Endodermal cell (in vitro differentiated cells): ENCODE measurements around the gene GRIK5. TPM values are rescaled to one million over a fixed set of nuclear protein-coding genes. Genes with fewer than 3 reads are reported as not detected.

Experiments used
- DNase-seq: peaks from one replicate; pipeline ENCODE4 v3.0.0-alpha.2; 2017
- H3K27ac ChIP-seq: 2 replicates; pipeline ENCODE4 v1.5.1; 2013; ENCODE audit warnings: mild to moderate bottlenecking, low read depth, low read length, moderate library complexity
- H3K27me3 ChIP-seq: 2 replicates; pipeline ENCODE4 v1.6.1; 2013; ENCODE audit warnings: mild to moderate bottlenecking, low read length, moderate library complexity; ENCODE audit not compliant: insufficient read depth, control insufficient read depth, poor library complexity, severe bottlenecking
- H3K36me3 ChIP-seq: 2 replicates; pipeline ENCODE4 v1.7.0; 2013; ENCODE audit warnings: mild to moderate bottlenecking, low read length, moderate library complexity; ENCODE audit not compliant: control insufficient read depth, insufficient read depth
- H3K4me1 ChIP-seq: one replicate; pipeline ENCODE4 v1.7.0; 2013; ENCODE audit warnings: low read length; ENCODE audit not compliant: control insufficient read depth, insufficient read depth
- H3K4me3 ChIP-seq: 2 replicates; pipeline ENCODE4 v1.5.1; 2013; ENCODE audit warnings: mild to moderate bottlenecking, low read length, moderate library complexity
- H3K9ac ChIP-seq: 2 replicates; pipeline ENCODE4 v1.6.1; 2013; ENCODE audit warnings: mild to moderate bottlenecking, low read length, moderate library complexity; ENCODE audit not compliant: poor library complexity, severe bottlenecking; ENCODE audit errors: extremely low read depth
- H3K9me3 ChIP-seq: 2 replicates; pipeline ENCODE4 v1.6.1; 2013; ENCODE audit warnings: mild to moderate bottlenecking, low read length, moderate library complexity; ENCODE audit not compliant: control insufficient read depth
- H3K27ac Mint-ChIP-seq: 2 replicates; pipeline ENCODE4 v1.8.0; 2020; ENCODE audit warnings: mixed read lengths
- H3K27me3 Mint-ChIP-seq: 2 replicates; pipeline ENCODE4 v1.8.0; 2021; ENCODE audit warnings: mild to moderate bottlenecking, mixed read lengths; ENCODE audit not compliant: insufficient read depth
- H3K36me3 Mint-ChIP-seq: 2 replicates; pipeline ENCODE4 v1.8.0; 2020; ENCODE audit warnings: low read depth, mixed read lengths
- H3K4me1 Mint-ChIP-seq: 2 replicates; pipeline ENCODE4 v1.8.0; 2020; ENCODE audit warnings: mixed read lengths
- H3K4me3 Mint-ChIP-seq: 2 replicates; pipeline ENCODE4 v1.8.0; 2020; ENCODE audit warnings: mild to moderate bottlenecking, moderate library complexity, mixed read lengths
- H3K9me3 Mint-ChIP-seq: 2 replicates; pipeline ENCODE4 v1.8.0; 2020; ENCODE audit warnings: mild to moderate bottlenecking, mixed read lengths
- CTCF ChIP-seq: fragments of 200-600 bp; sonication (generic); conservative IDR thresholded peaks from 2 replicates; pipeline ENCODE4 v1.5.0; 2021; ENCODE audit warnings: antibody characterized with exemption, mild to moderate bottlenecking
- WGBS, 2 experiments: methylation state at CpG; one replicate each; pipeline versions ENCODE4 v1.1.5 to v1.1.7; 2013; ENCODE audit warnings: missing lambda C conversion rate in 2 of 2, mixed read lengths in 1 of 2; ENCODE audit not compliant: insufficient coverage in 1 of 2, insufficient read length in 1 of 2; 5-methylcytosine and 5-hydroxymethylcytosine counted together
- total RNA-seq, 2 donors: library from RNA; stranded (reverse); fragmentation: NEBNext Ultra II Directional in 1 of 2; extraction: Animal tissue kit (Norgen Biotek cat#: 25700) in 1 of 2; gene quantifications; 2 replicates in 1 of 2; 3 replicates in 1 of 2; pipeline ENCODE4 v1.2.1, GENCODE V29; 2021

GRIK5 gene
- total RNA-seq, 2 donors from 2014 or later = 21.6 to 38.7 TPM

GRCh38 chr19:41995959-41996797, 73.8 kb downstream of the GRIK5 start:
- H3K4me1 Mint-ChIP-seq = peaks cover 5% of the 10 kb centered on the region
- no peak overlapping the region for H3K27ac Mint-ChIP-seq
- 53 to 56% methylated on average over 5 to 11 of the region's 12 CpGs for WGBS, 2 experiments
- Histone ChIP-seq H3K27me3 (peaks cover 83% of the 10 kb centered on the region), H3K27ac (no peak overlapping the region), H3K4me1 (no peaks in the 10 kb centered on the region), H3K36me3 (no peaks in the 10 kb centered on the region), H3K9me3 (no peaks in the 10 kb centered on the region), H3K9ac (no peak overlapping the region), H3K4me3 (no peak overlapping the region)
- H3K9me3 Mint-ChIP-seq = no peaks in the 10 kb centered on the region
- peaks cover 81% of the 10 kb centered on the region for H3K27me3 Mint-ChIP-seq
- no peak for TF ChIP-seq CTCF
- H3K36me3 Mint-ChIP-seq = no peaks in the 10 kb centered on the region
- peak; percentile 78 for DNase-seq
- H3K4me3 Mint-ChIP-seq = no peak overlapping the region

- Histone ChIP-seq H3K4me3 (no peak overlapping the region), H3K27me3 (peaks cover 75% of the 10 kb centered on the region), H3K36me3 (no peaks in the 10 kb centered on the region), H3K4me1 (no peaks in the 10 kb centered on the region), H3K9ac (no peak overlapping the region), H3K9me3 (no peaks in the 10 kb centered on the region), H3K27ac (no peak overlapping the region)
- no peak overlapping the region for H3K4me3 Mint-ChIP-seq
- TF ChIP-seq CTCF = no peak
- DNase-seq = no peak
- WGBS, 2 experiments = 75 to 84% methylated on average over 14 to 19 of the region's 19 CpGs
- peaks cover 5% of the 10 kb centered on the region for H3K4me1 Mint-ChIP-seq
- no peak overlapping the region for H3K27ac Mint-ChIP-seq
- no peaks in the 10 kb centered on the region for H3K36me3 Mint-ChIP-seq
- no peaks in the 10 kb centered on the region for H3K9me3 Mint-ChIP-seq
- peaks cover 72% of the 10 kb centered on the region for H3K27me3 Mint-ChIP-seq
These were observed 74.7 kb downstream of the GRIK5 start for GRCh38 chr19:41994994-41995958.

DNA sequence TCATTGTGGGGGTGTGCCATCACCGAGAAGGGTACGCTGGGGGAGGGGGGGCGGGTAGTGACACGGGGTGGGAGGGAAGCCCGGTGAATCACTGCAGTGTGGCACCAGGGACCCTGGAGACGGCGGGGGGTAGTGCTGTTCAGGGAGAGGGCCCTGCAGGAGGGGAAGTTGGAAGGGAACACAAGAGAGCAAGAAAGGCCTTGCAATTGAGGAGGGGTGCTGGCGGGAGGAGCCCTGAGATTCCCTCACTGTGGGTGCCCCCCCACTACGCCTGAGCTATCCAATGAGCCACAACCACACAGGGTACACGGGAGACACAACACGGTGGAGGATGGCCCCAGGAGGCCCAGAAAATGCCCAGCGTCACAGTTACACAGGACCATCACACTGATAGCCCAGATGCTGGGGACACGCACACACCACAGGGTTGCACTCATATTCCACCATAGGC, 75.5 kb downstream of the GRIK5 start:
- H3K27ac ChIP-seq = no peak overlapping the region
- Mint-ChIP-seq H3K36me3 (no peaks in the 10 kb centered on the region), H3K4me1 (peaks cover 5% of the 10 kb centered on the region), H3K27ac (no peak overlapping the region), H3K27me3 (peaks cover 64% of the 10 kb centered on the region), H3K4me3 (no peak overlapping the region), H3K9me3 (no peaks in the 10 kb centered on the region)
- WGBS, 2 experiments = 30 to 57% methylated on average over 3 to 13 of the region's 13 CpGs
- H3K4me3 ChIP-seq = no peak overlapping the region
- H3K36me3 ChIP-seq = no peaks in the 10 kb centered on the region
- no peak for TF ChIP-seq CTCF
- DNase-seq = no peak
- H3K27me3 ChIP-seq = peaks cover 75% of the 10 kb centered on the region
- no peaks in the 10 kb centered on the region for H3K9me3 ChIP-seq
- no peaks in the 10 kb centered on the region for H3K4me1 ChIP-seq
- no peak overlapping the region for H3K9ac ChIP-seq
